ENCODE measurements around the gene LAMA3.

LAMA3 gene

GRCh38 chr18:23877371-23877770 lies 188.1 kb downstream of the LAMA3 start:
- no peak for DNase-seq (ENCODE audit: low read depth, low spot score)

GRCh38 chr18:23878336-23878900 lies 189.2 kb downstream of the LAMA3 start:
- no peak for DNase-seq (ENCODE audit: low read depth, low spot score)

- no peak for DNase-seq (ENCODE audit: low read depth, low spot score)
Observed at GRCh38 chr18:23879126-23879525, 189.9 kb downstream of the LAMA3 start.

GRCh38 chr18:23879544-23879943 lies 190.3 kb downstream of the LAMA3 start:
- no peak for DNase-seq (ENCODE audit: low read depth, low spot score)

GRCh38 chr18:23879966-23880565 lies 190.8 kb downstream of the LAMA3 start:
- DNase-seq (ENCODE audit: low read depth, low spot score) = no peak

GRCh38 chr18:23880931-23881617 lies 191.8 kb downstream of the LAMA3 start:
- DNase-seq (ENCODE audit: low read depth, low spot score) = no peak

GRCh38 chr18:23881778-23882177 lies 192.5 kb downstream of the LAMA3 start:
- DNase-seq (ENCODE audit: low read depth, low spot score) = no peak

GRCh38 chr18:23882616-23883276 lies 193.5 kb downstream of the LAMA3 start:
- no peak for DNase-seq (ENCODE audit: low read depth, low spot score)

GRCh38 chr18:23883277-23883790 lies 194.1 kb downstream of the LAMA3 start:
- DNase-seq (ENCODE audit: low read depth, low spot score) = no peak

- no peak for DNase-seq (ENCODE audit: low read depth, low spot score)
Observed at GRCh38 chr18:23884681-23885375, 195.6 kb downstream of the LAMA3 start.

- DNase-seq (ENCODE audit: low read depth, low spot score) = no peak
Observed at GRCh38 chr18:23885750-23886149, 196.5 kb downstream of the LAMA3 start.

GRCh38 chr18:23887035-23887434 lies 197.8 kb downstream of the LAMA3 start:
- no peak for DNase-seq (ENCODE audit: low read depth, low spot score)

- no peak for DNase-seq (ENCODE audit: low read depth, low spot score)
Observed at GRCh38 chr18:23887493-23887892, 198.2 kb downstream of the LAMA3 start.

- DNase-seq (ENCODE audit: low read depth, low spot score) = no peak
Observed at GRCh38 chr18:23888881-23889280, 199.6 kb downstream of the LAMA3 start.

GRCh38 chr18:23889907-23890306 lies 200.7 kb downstream of the LAMA3 start:
- DNase-seq (ENCODE audit: low read depth, low spot score) = no peak

- DNase-seq (ENCODE audit: low read depth, low spot score) = no peak
Observed at GRCh38 chr18:23890589-23890988, 201.3 kb downstream of the LAMA3 start.

GRCh38 chr18:23893653-23894052 lies 204.4 kb downstream of the LAMA3 start:
- DNase-seq (ENCODE audit: low read depth, low spot score) = no peak

- no peak for DNase-seq (ENCODE audit: low read depth, low spot score)
Observed at GRCh38 chr18:23894661-23895175, 205.5 kb downstream of the LAMA3 start.

- DNase-seq (ENCODE audit: low read depth, low spot score) = no peak
Observed at GRCh38 chr18:23897291-23897690, 208.0 kb downstream of the LAMA3 start.

- no peak for DNase-seq (ENCODE audit: low read depth, low spot score)
Observed at GRCh38 chr18:23897733-23898132, 208.5 kb downstream of the LAMA3 start.

- no peak for DNase-seq (ENCODE audit: low read depth, low spot score)
Observed at GRCh38 chr18:23900994-23901393, 211.7 kb downstream of the LAMA3 start.

GRCh38 chr18:23902396-23902795 lies 213.1 kb downstream of the LAMA3 start:
- DNase-seq (ENCODE audit: low read depth, low spot score) = no peak

Measured in activated CD4-positive, CD25-positive, alpha-beta regulatory T cell treated with anti-CD3 and anti-CD28 coated beads, Interleukin-2, amount 50 U/mL, for 16 hours (primary cell).